Islet of Langerhans (tissue), 1 donor: ENCODE data around the gene DNAH11.

Source experiments
- FAIRE-seq: peaks from one replicate; lab custom pipeline; 2011; peaks lifted over from hg19 to GRCh38; lab: Jason Lieb, UNC

DNAH11 gene

DNA sequence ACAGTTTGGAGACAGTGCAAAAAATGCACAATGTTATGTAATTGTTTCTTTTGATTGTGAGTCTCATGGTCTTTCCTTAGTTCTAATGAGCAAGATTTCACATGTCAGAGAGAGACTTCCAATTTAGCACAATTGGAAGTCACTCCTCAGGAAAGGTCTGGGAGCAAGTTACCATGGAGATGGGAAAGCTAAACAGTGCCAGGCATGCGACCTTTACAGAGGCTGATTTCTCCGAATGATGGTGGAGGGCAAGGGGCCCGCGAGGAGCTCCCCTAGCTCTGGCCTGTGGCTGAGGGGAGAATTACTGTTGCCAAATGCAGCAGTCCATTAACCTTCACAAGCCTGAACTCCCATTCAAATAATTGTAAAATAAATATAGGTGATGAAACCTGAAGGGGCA lies 343.6 kb downstream of the DNAH11 start:
- FAIRE-seq, result no peak

GRCh38 chr7:21887353-21887752 lies 344.5 kb downstream of the DNAH11 start:
- no peak for FAIRE-seq

DNA sequence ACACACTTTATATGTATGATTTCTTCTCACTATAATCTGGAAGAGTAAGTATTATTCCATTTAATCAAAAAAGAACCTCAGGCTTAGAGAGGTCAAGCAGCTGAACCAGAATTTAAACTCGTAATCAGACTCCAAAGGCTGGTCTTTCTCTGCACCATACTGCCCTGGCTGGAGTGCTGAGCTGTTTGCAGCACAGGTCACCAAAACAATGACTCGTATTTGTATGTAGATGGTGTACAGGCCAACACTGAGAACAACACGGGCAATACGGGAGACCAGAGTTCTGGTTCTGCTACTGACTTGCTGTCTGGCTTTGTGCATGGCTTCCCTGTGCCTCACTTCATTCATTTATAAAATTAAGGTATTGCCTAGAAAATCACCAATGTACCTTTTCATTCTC lies 344.9 kb downstream of the DNAH11 start:
- FAIRE-seq, result no peak

GRCh38 chr7:21891291-21891690 lies 348.5 kb downstream of the DNAH11 start:
- FAIRE-seq, result no peak

- FAIRE-seq, result no peak
These were observed 350.6 kb downstream of the DNAH11 start for GRCh38 chr7:21893401-21893800.

DNA sequence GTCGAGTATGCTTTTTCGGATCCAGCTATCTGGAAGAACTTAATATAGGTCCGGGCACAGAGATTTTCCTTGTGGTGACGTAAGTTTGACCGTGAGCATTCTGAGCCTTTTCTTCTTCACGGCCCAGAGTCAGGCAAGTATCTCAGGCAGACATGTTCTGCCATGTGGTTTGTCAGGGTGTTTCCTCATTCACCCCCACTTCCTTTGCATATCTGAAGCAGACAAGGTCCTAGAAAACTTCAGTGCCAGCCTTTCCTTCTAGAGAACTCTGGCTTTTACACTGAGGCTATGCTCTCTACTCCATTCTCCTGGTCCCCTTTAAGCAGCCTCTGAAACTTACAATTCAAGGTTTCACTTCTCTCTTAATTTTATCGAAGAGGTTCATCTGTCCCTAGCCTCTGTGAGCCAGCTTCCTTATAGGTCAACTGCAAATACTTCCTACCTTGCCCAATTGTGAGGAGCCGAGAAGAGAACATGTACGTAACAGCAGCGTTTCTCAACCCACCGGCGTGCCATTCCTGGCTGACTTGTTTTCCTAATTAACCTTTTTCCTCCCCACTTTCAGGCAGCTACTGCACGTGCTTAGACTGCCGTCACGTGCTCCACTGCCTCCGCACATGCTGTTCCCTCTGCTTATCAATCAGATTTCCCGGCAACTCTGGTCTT lies 355.6 kb downstream of the DNAH11 start:
- FAIRE-seq, result no peak

- no peak for FAIRE-seq
These were observed 359.4 kb downstream of the DNAH11 start for GRCh38 chr7:21902240-21902639.

- no peak for FAIRE-seq
These were observed 360.4 kb downstream of the DNAH11 start for GRCh38 chr7:21903020-21903786.

- FAIRE-seq, result no peak
These were observed 365.9 kb downstream of the DNAH11 start for GRCh38 chr7:21908746-21909145.

GRCh38 chr7:21910253-21910652 lies 367.4 kb downstream of the DNAH11 start:
- no peak for FAIRE-seq

- FAIRE-seq, result no peak
These were observed 368.6 kb downstream of the DNAH11 start for GRCh38 chr7:21911341-21911875.

DNA sequence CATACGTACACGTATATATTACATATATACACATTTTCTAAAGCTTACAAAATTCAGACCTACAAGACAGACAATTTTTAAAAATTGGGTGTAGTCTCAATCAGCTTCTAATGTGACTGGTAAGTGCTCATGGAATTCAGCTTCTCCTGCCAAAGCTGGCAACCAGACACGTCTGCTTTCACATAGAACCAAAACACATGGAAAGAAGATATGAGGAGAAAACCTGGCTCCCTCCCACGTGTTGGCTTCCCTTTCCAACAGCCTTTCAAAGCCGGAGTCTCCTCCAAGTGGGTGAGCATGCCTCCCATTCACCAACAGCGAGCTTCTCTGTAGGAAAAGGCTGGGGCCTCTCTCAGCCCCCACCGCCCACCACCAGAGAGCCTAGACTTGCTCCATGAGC lies 369.5 kb downstream of the DNAH11 start:
- FAIRE-seq, result no peak

DNA sequence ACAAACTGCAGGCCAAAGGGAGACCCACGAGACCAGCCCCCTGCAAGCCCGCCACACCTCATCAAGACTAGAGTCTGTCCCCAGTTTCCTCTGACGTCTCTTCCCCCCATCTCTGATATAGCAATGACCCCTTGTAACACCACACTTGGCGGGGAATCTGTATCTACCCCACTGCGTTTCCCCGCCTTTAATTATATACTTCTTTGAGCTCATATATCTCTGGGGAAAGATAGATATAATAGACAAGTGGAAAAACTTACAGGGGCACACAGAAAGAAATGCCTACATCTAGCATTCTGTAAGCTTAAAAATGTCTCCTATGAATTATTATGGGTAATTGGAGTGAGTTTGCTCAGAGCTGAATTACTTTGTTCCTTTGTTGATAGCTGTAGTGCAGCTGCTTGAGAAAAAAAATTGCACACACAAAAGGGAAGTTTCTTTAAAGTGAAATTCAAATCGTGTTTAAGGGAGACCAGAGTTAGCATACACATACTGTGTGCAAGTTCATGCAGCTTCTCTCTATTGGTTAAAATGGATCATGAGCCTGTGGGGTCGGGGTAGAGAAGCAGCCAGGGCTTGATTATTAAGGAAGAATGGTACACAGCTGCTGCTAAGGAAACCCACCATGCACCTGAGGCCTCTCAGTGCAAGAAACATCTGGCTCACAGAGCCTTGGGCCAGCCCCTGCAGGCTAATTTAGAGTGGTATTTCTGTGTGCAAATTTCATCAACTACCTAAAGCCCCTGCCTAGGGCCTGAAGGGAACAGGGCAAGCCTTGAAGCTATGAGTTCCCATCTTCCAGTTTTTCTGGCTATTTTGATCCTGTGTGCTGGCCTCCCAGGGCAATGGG lies 370.3 kb downstream of the DNAH11 start:
- FAIRE-seq, result no peak

DNA sequence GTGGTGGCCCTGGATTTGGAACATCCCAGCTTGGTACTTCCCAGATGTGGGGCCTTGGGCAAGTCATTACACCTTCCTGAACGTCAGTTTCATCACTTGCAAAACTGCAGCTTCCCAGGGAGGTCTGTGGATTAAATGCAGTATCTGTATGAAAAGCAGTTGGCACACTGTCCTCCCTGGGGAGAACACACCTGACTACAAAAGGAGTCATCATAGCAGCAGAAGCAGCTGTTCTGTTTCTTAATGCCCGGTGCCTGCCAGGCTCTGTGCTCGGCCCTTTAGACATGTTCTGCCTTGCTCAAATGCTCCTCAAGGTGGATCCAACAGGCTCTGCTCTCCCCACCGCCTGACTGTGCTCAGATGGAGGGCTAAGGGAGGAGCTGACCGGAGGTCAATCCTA lies 371.8 kb downstream of the DNAH11 start:
- FAIRE-seq, result no peak

DNA sequence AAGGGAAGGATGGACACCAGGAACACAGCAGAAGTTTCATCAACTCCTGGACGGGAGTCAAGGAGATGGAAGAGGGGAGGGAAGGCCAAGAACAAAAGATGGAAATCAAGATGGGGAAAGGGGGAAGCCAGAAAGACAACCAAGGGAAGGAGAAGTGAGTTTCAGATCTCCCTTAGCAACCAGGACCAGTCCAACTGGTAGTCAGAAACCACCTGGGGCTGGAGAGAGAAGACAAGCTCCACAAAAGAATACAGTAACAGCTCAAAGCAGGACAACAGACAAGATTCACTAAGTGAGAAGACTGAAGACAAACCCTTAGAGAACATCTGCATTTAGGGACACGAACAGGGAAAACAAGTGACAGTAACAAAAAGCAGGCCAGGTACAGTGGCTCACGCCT lies 372.3 kb downstream of the DNAH11 start:
- no peak for FAIRE-seq

DNA sequence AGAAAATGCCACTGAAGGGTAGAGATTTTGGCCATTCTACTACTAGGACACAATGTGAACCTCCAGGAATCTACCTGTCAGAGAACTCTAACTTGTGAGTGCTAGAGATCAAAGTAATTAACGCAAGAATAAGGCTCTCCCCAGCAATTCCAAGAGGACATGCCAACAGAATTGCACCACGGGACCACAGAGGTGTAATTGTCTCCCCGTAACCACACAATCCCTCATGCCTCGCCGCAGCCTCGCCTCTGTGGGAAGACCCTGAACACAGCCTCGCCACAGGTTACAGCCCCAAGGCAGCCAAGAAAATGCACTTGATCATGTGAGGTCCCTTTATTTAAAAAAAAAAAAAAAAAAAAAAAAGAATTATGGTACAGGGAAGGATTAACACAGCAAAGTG lies 373.3 kb downstream of the DNAH11 start:
- no peak for FAIRE-seq

GRCh38 chr7:21916629-21917028 lies 373.8 kb downstream of the DNAH11 start:
- FAIRE-seq, result no peak

DNA sequence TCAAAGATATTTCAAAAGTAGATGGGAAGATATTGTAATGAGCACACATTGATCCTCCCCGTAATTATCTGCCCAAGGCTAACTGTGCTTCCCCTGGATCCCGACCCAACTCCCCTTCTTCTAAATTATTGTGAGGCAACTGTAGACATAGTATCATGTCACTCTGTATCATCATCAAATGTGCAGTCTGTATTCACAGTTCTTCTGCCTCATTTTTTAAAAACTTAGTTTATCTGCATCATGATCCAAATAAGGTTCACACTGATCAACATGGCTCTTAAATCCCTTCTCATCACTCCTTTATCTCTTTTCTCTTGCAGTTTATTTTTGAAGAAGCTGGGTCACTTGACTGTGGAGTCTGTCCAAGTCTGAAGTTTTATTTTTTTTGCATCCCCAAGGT lies 375.4 kb downstream of the DNAH11 start:
- FAIRE-seq, result no peak

DNA sequence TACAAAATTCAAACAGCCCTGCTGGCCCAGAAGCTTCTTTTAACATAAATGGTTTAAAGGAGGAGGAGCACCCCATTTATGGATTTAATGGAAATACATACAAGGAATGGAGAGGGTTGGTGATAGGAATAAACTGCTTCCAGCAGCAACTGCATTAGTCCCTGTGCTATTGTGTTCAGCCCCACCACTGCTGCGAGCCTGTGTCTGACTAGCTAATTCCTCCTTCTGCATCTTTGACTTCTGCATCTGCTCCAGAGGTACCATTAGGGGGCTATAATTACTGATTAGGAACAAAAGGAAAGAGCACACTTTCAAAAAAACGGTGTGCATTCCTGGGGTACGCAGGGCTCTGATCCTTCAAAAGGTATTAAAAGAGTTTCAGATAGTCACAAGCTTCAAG lies 378.1 kb downstream of the DNAH11 start:
- no peak for FAIRE-seq

- FAIRE-seq, result no peak
These were observed 379.8 kb downstream of the DNAH11 start for GRCh38 chr7:21922605-21923004.

- FAIRE-seq, result no peak
These were observed 380.8 kb downstream of the DNAH11 start for GRCh38 chr7:21923658-21924057.

DNA sequence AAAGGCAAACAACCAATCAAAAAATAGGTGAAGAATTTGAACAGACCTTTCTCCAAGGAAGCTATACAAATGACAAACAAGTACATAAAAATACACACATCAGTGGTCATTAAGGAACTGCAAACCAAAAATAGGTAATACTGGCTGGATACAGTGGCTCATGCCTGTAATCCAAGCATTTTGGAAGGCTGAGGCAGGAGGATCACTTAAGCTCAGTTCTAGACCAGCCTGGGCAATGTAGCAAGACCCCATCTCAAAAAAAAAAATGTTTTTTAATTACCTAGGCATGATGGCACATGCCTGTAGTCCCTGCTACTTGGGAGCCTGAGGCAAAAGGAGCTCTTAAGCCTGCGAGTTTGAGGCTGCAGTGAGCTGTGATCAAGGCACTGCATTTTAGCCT lies 383.6 kb downstream of the DNAH11 start:
- no peak for FAIRE-seq

GRCh38 chr7:21927693-21928092 lies 384.9 kb downstream of the DNAH11 start:
- no peak for FAIRE-seq
